AG04449 (cell line): Measurements from ENCODE around the gene GET4.

Experiments used
- CTCF ChIA-PET: fragments of 350-600 bp; formaldehyde crosslinking; extraction: SDS; loops from one replicate; lab custom pipeline; 2021; ENCODE audit warnings: antibody characterized with exemption; lab: Yijun Ruan, JAX
- POLR2A ChIA-PET: fragments of 400-600, 350-600 bp; formaldehyde crosslinking; extraction: SDS; loops from one replicate; lab custom pipeline; 2020; ENCODE audit warnings: antibody characterized with exemption, inconsistent platforms; lab: Yijun Ruan, JAX
- DNase-seq: peaks from one replicate; pipeline ENCODE4 v3.0.0-alpha.2; 2010; ENCODE audit warnings: low read depth, low spot score
- H3K4me3 ChIP-seq: 2 replicates; pipeline ENCODE4 v1.5.1; 2011; ENCODE audit warnings: low read depth, mild to moderate bottlenecking, control low read depth, low read length
- CTCF ChIP-seq: IDR thresholded peaks from one replicate; pipeline ENCODE4 v1.5.1; 2011; ENCODE audit warnings: mild to moderate bottlenecking, moderate library complexity, low read length, control low read depth, inconsistent platforms; ENCODE audit not compliant: insufficient read depth; ENCODE audit errors: missing control alignments

The GET4 gene

GRCh38 chr7:913736-914520 lies 37.6 kb downstream of the GET4 start:
- TF ChIP-seq CTCF = no peak
- H3K4me3 ChIP-seq = no peak overlapping the region
- ChIA-PET CTCF (no interaction called here), POLR2A (no interaction called here)
- DNase-seq = no peak

- H3K4me3 ChIP-seq = no peak overlapping the region
- POLR2A ChIA-PET = no interaction called here
- CTCF ChIA-PET = no interaction called here
- no peak for TF ChIP-seq CTCF
- no peak for DNase-seq
These were observed 38.3 kb downstream of the GET4 start for GRCh38 chr7:914521-915194.

GRCh38 chr7:915291-916218 lies 39.2 kb downstream of the GET4 start:
- ChIA-PET CTCF (no interaction called here), POLR2A (no interaction called here)
- no peak for DNase-seq

GRCh38 chr7:916291-916941 lies 40.1 kb downstream of the GET4 start:
- no peak for DNase-seq
- no peak for TF ChIP-seq CTCF
- no peak overlapping the region for H3K4me3 ChIP-seq
- ChIA-PET POLR2A (no interaction called here), CTCF (no interaction called here)

More at GRCh38 chr7:915291-916218, 39.2 kb downstream of the GET4 start:
- H3K4me3 ChIP-seq = no peak overlapping the region
- no peak for TF ChIP-seq CTCF

- ChIA-PET CTCF (interaction anchor here (1.2 kb wide), 1 partner anchor 10 kb away, joined by 4 read pairs; no protein-coding TSS in a partner anchor), POLR2A (no interaction called here)
- DNase-seq = no peak
- no peak for TF ChIP-seq CTCF
- no peak overlapping the region for H3K4me3 ChIP-seq
These were observed 41.1 kb downstream of the GET4 start for GRCh38 chr7:917255-918117.
